Stimulated activated CD4-positive, alpha-beta T cell treated with anti-CD3 and anti-CD28 coated beads, Interleukin-1b, Interleukin-23, amount 100 ng/mL, for 1 hour (primary cell): ENCODE data around the gene NDUFA7.
"Not testable (repeated sequence)": the region's sequence is repeated elsewhere in the genome, so short reads cannot be mapped to it uniquely, and the experiment has no call there.

Experiments used
- DNase-seq, 2 donors: peaks; one replicate each; pipeline ENCODE4 v3.0.0-alpha.2; 2020; ENCODE audit warnings: low read depth in 2 of 2

The NDUFA7 gene

DNA sequence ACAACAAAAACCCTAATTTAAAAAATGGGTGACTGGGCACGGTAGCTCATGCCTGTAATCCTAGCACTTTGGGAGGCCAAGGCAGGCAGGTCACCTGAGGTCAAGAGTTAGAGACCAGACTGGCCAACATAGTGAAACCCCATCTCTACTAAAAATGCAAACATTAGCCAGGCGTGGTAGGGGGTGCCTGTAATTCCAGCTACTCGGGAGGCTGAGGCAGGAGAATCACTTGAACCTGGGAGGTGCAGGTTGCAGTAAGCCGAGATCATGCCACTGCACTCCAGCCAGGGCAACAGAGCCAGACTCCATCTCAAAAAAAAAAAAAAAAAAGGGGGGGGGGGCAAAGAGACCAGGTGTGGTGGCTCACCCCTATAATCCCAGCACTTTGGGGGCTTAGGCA is 56.9 kb downstream of the NDUFA7 start:
- DNase-seq, result not testable (repeated sequence)

- DNase-seq, result no peak
Observed at GRCh38 chr19:8262431-8262830, 58.7 kb downstream of the NDUFA7 start.

- no peak for DNase-seq
Observed at GRCh38 chr19:8261881-8262280, 59.3 kb downstream of the NDUFA7 start.

DNA sequence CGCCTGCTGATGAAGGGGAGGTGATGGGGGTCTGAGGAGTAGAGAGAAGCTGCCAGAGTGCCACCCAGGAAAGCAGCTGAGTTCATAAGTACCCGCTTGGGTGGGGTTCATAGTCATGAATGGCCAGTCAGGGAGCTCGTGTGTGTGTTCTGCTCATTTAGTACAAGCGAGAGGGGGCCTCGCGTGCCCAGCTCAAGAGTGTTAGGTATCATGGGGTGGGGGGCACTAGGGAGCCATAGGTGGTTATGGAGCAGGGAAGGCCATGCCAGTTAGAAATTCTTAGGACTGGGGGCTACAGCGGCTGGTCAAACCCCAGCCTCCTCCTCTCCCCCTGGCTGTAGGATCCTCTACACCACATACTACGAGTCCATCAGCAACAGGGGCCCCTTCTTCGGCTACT is 59.8 kb downstream of the NDUFA7 start:
- no peak for DNase-seq
